ACHN (cell line): ENCODE data around the gene RXRA.
A peak's percentile ranks its signal among the peaks of the same experiment; 100 is the strongest.

Experiments
- DNase-seq: peaks from one replicate; pipeline ENCODE4 v3.0.0-alpha.2; 2015
- in situ Hi-C: cut with HindIII; loops from 2 replicates; pipeline ENCODE4 v1.10.0; 2017; ENCODE audit warnings: low sequenced_read_pairs, low pct_ligation_motif_present, low pct_unique_long_range_greater_than_20kb

Gene RXRA

GRCh38 chr9:134413890-134414623 is 87.8 kb downstream of the RXRA start:
- peak; percentile 29 for DNase-seq
- in situ Hi-C loops, result no loop called here

GRCh38 chr9:134414900-134415425 is 88.7 kb downstream of the RXRA start:
- DNase-seq, result no peak
- in situ Hi-C loops, result no loop called here

- no peak for DNase-seq
Observed at GRCh38 chr9:134416385-134417015, 90.2 kb downstream of the RXRA start.

GRCh38 chr9:134418354-134418753 is 92.1 kb downstream of the RXRA start:
- DNase-seq, result no peak
- in situ Hi-C loops, result no loop called here

More at GRCh38 chr9:134416385-134417015, 90.2 kb downstream of the RXRA start:
- in situ Hi-C loops, result no loop called here

GRCh38 chr9:134419000-134419683 is 92.9 kb downstream of the RXRA start:
- no peak for DNase-seq
- in situ Hi-C loops, result no loop called here

- in situ Hi-C loops, result no loop called here
- peak; percentile 19 for DNase-seq
Observed at GRCh38 chr9:134419684-134420076, 93.4 kb downstream of the RXRA start.

GRCh38 chr9:134420281-134420845 is 94.1 kb downstream of the RXRA start:
- in situ Hi-C loops, result no loop called here

GRCh38 chr9:134420974-134421432 is 94.7 kb downstream of the RXRA start:
- DNase-seq, result no peak
- in situ Hi-C loops, result no loop called here

More at GRCh38 chr9:134420281-134420845, 94.1 kb downstream of the RXRA start:
- DNase-seq, result no peak

- in situ Hi-C loops, result no loop called here
- no peak for DNase-seq
Observed at GRCh38 chr9:134421888-134422287, 95.6 kb downstream of the RXRA start.

GRCh38 chr9:134422301-134423090 is 96.2 kb downstream of the RXRA start:
- in situ Hi-C loops, result no loop called here
- no peak for DNase-seq

GRCh38 chr9:134423166-134423565 is 96.9 kb downstream of the RXRA start:
- DNase-seq, result no peak
- in situ Hi-C loops, result no loop called here

GRCh38 chr9:134423749-134424148 is 97.5 kb downstream of the RXRA start:
- no peak for DNase-seq
- in situ Hi-C loops, result no loop called here

GRCh38 chr9:134424818-134425217 is 98.6 kb downstream of the RXRA start:
- no peak for DNase-seq
- in situ Hi-C loops, result loop anchor here (25.0 kb wide), 1 partner anchor 238 kb away; no protein-coding TSS in a partner anchor

GRCh38 chr9:134425401-134425800 is 99.1 kb downstream of the RXRA start:
- in situ Hi-C loops, result loop anchor here (25.0 kb wide), 1 partner anchor 238 kb away; no protein-coding TSS in a partner anchor

GRCh38 chr9:134425812-134426211 is 99.6 kb downstream of the RXRA start:
- no peak for DNase-seq
- in situ Hi-C loops, result loop anchor here (25.0 kb wide), 1 partner anchor 239 kb away; no protein-coding TSS in a partner anchor

More at GRCh38 chr9:134425401-134425800, 99.1 kb downstream of the RXRA start:
- DNase-seq, result no peak

GRCh38 chr9:134426436-134426835 is 100.2 kb downstream of the RXRA start:
- DNase-seq, result no peak
- in situ Hi-C loops, result loop anchor here (25.0 kb wide), 1 partner anchor 239 kb away; no protein-coding TSS in a partner anchor

GRCh38 chr9:134427153-134427782 is 101.0 kb downstream of the RXRA start:
- in situ Hi-C loops, result loop anchor here (25.0 kb wide), 1 partner anchor 240 kb away; no protein-coding TSS in a partner anchor
- DNase-seq, result no peak
